ENCODE data around the gene GMPR. TPM values are rescaled to one million over a fixed set of nuclear protein-coding genes. Genes with fewer than 3 reads are reported as not detected.

GMPR gene
- total RNA-seq, 4 donors from 2014 or later: 3.2 to 6.8 (median 4.8) TPM

DNA sequence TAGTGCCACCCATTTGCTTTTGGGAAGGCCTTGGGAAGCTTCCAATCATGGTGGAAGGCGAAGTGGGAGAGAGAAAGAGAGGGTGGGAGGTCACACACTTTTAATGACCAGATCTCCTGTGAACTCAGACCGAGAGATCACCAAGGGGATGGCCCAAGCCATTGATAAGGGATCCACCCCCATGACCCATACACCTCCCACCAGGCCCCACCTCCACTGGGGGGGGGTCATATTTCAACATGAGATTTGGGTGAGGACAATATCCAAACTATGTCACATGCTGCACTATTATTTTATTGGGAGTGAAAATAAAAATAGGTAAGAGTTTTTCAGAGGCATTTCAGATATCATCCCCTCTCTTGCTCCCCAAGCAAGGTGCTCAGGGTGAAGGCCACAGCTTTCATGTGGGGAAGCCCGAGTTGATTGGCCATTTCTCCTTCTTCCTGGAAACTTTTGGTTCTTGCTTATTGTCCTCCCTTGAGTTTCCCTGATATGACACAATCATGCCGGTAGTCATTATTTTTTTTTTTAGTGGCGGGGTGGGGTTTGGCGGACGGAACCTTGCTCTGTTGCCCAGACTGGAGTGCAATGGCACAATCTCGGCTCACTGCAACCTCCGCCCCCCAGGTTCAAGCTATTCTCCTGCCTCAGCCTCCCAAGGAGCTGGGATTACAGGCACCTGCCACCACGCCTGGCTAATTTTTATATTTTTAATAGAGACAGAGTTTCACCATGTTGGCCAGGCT lies 15.2 kb downstream of the GMPR start:
- TF ChIP-seq, protein P1, sequence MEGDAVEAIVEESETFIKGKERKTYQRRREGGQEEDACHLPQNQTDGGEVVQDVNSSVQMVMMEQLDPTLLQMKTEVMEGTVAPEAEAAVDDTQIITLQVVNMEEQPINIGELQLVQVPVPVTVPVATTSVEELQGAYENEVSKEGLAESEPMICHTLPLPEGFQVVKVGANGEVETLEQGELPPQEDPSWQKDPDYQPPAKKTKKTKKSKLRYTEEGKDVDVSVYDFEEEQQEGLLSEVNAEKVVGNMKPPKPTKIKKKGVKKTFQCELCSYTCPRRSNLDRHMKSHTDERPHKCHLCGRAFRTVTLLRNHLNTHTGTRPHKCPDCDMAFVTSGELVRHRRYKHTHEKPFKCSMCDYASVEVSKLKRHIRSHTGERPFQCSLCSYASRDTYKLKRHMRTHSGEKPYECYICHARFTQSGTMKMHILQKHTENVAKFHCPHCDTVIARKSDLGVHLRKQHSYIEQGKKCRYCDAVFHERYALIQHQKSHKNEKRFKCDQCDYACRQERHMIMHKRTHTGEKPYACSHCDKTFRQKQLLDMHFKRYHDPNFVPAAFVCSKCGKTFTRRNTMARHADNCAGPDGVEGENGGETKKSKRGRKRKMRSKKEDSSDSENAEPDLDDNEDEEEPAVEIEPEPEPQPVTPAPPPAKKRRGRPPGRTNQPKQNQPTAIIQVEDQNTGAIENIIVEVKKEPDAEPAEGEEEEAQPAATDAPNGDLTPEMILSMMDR (IDR thresholded peaks at IDR 0.05; ENCODE audit: low read depth): no peak

DNA sequence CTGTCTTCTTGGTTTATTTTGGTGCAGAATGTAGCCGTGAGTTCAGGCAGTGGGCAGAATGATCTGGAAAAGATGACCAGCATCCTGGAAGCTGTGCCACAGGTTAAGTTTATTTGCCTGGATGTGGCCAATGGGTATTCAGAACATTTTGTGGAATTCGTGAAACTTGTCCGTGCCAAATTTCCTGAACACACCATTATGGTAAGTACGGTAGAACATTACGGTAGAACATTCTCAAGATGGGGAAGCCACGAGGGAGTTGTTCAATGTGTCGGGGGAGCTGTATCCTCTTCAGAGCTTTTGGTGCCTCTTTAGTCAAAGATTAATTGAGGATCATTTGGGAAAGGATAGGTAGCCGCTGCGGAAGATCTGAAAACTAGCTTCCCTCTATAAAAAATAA lies 16.1 kb downstream of the GMPR start:
- TF ChIP-seq, protein P1 (IDR thresholded peaks at IDR 0.05; ENCODE audit: low read depth): no peak

DNA sequence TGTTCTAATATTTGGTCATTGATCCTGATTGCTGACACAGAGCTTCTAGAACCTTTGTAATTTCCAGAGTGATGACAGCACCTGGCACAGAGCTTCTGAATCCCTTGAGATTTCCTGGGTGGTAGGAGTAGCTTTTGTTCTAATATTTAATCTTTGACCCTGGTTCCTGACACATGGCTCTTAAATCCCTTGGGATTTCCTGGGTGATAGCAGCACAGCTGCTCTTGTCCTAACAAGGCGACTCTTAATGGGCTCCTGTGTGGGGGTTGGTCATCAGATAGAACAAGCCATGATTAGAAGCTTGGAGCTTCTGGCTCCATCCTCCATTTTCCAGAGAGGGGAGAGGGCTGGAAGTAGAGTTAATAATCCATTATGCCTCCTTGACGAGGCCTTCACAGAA lies 18.4 kb downstream of the GMPR start:
- TF ChIP-seq, protein P1 (IDR thresholded peaks at IDR 0.05; ENCODE audit: low read depth): no peak

DNA sequence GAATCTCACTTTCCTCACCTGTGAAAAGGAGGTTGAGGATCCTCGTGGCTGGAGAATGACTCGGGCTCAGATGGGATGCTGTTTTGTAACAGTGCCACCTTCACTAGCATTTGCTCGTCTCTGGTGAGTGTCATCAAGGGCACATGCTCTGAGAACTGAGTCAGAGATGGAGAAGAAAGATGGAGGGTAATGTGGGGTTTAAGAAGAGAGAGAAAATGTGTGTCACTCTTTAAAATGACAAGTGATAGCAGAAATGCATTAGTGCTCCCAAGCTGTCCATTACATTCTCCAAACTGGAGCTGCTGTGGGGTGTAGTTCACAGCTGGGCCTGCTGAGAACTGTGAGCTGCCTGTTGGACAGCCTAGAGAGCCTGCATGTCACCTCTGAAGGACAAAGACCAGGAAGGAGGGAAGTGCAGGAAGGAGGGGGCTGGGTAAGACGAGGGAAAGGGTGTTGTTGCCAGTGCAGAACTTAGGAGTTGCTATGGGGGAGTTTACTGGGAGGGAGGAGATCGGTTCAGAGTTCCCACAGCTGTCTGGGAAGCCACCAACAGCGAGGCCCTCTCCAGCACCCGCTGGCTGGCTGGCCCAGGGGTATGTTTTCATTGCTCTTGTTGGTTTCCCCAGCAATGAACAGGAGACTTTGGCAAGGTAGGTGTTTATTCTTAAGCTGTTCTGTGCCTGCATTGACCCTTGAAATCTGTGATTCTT lies 19.8 kb downstream of the GMPR start:
- TF ChIP-seq, protein P1 (IDR thresholded peaks at IDR 0.05; ENCODE audit: low read depth): no peak

DNA sequence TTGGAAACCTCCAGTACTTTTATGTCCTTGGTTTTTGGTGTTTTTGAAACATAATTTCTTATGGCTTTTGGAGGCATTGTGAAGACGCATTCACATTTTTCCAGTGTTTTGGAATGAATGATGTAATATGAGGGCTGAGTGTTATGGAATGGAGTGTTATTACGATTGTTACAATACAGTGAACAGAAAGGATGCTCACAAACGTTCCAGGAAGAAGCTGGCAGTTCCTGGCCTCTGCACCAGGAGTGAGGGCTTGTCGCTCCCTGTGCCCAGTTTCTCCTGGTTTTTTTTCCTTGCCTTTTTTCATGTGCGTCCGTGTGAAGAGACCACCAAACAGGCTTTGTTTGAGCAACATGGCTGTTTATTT lies 20.3 kb downstream of the GMPR start:
- TF ChIP-seq, protein P1 (IDR thresholded peaks at IDR 0.05; ENCODE audit: low read depth): no peak

DNA sequence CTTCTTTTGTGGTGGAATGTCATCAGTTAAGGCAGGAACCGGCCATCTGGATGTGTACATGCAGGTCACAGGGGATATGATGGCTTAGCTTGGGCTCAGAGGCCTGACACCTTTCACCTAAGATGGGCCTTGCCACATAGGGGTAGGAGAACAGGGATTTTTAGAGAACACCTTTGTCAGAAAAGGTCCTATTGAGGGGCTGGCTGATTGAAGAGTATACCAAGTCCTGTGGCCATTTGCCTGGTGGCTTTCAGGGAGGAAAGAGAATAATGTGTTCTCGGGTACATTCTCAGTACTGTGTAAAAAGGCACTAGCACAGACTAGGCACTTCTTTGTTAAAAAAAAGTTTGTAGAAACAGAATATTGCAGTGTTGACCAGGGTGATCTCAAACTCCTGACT lies 26.4 kb downstream of the GMPR start:
- TF ChIP-seq, protein P1 (IDR thresholded peaks at IDR 0.05; ENCODE audit: low read depth): no peak
